Measurements from ENCODE around the gene OR11G2.
"Not testable (repeated sequence)": the region's sequence is repeated elsewhere in the genome, so short reads cannot be mapped to it uniquely, and the experiment has no call there.

GRCh38 chr14:20235415-20235814 lies 44.7 kb downstream of the OR11G2 start:
- not testable (repeated sequence) for TF ChIP-seq POLR2AphosphoS5 (IDR thresholded peaks at IDR 0.05; ENCODE audit: low read depth); CTCF (conservative IDR thresholded peaks at IDR 0.05; ENCODE audit: low read depth in 2 of 2); EZH2 (IDR thresholded peaks at IDR 0.05; ENCODE audit: low read depth, unreplicated experiment); EZH2phosphoT487 (IDR thresholded peaks at IDR 0.05; ENCODE audit: unreplicated experiment); REST (IDR thresholded peaks at IDR 0.05; ENCODE audit: unreplicated experiment); CREB1 (CRISPR knock-in tag; IDR thresholded peaks at IDR 0.05; ENCODE audit: low read depth); JUNB (IDR thresholded peaks at IDR 0.05; ENCODE audit: unreplicated experiment); ZNF331 (CRISPR knock-in tag; IDR thresholded peaks at IDR 0.05; ENCODE audit: low read depth); ETS1 (IDR thresholded peaks at IDR 0.05); ZNF462 (CRISPR knock-in tag; IDR thresholded peaks at IDR 0.05); ZNF114 (CRISPR knock-in tag; IDR thresholded peaks at IDR 0.05); NANOG (IDR thresholded peaks at IDR 0.05; ENCODE audit: borderline replicate concordance); STAT1 (IDR thresholded peaks at IDR 0.05; ENCODE audit: unreplicated experiment)
